ENCODE results near the gene SLC25A21.
"Not testable (repeated sequence)": the region's sequence is repeated elsewhere in the genome, so short reads cannot be mapped to it uniquely, and the experiment has no call there.

Gene SLC25A21

DNA sequence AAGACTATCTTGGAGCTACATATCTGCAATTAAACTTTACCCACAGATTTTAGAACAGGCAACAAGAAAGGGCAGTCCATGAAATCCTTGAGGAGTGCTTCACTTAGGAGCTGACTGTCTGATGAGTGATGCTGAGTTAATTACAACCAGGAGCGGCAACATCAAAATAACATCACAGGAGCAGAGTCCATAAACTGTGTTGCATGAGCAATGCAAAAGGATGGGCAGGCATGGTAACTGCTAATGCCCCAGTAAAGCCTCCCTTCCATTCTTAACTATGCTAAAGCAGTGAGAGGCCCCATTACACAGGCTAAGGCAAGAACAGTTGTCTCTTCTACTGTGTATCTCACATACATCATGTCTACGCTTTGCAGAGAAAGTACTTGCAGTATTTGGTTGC, 354.2 kb downstream of the SLC25A21 start:
- no peak for DNase-seq (ENCODE audit: low spot score in 2 of 2)
- Mint-ChIP-seq H3K27ac (ENCODE audit: low read depth) (no peak overlapping the region), H3K4me1 (no peaks in the 10 kb centered on the region), H3K9me3 (peaks cover 9% of the 10 kb centered on the region), H3K4me3 (no peak overlapping the region), H3K27me3 (no peaks in the 10 kb centered on the region), H3K36me3 (ENCODE audit: insufficient read depth) (peaks cover 3% of the 10 kb centered on the region)
- ATAC-seq (replicated peaks; ENCODE audit: extremely low read depth, poor library complexity, severe bottlenecking): no peak

GRCh38 chr14:36817071-36817930, 355.1 kb downstream of the SLC25A21 start:
- Mint-ChIP-seq H3K27ac (ENCODE audit: low read depth) (no peak overlapping the region), H3K9me3 (peaks cover 9% of the 10 kb centered on the region), H3K27me3 (no peaks in the 10 kb centered on the region), H3K4me3 (no peak overlapping the region), H3K36me3 (ENCODE audit: insufficient read depth) (peaks cover 3% of the 10 kb centered on the region), H3K4me1 (no peaks in the 10 kb centered on the region)
- DNase-seq (ENCODE audit: low spot score in 2 of 2) (no peak), ATAC-seq (replicated peaks; ENCODE audit: extremely low read depth, poor library complexity, severe bottlenecking) (no peak)

GRCh38 chr14:36816481-36816880, 355.9 kb downstream of the SLC25A21 start:
- H3K36me3 Mint-ChIP-seq (ENCODE audit: insufficient read depth): peaks cover 3% of the 10 kb centered on the region
- peaks cover 9% of the 10 kb centered on the region for H3K9me3 Mint-ChIP-seq
- no peaks in the 10 kb centered on the region for H3K27me3 Mint-ChIP-seq
- H3K4me3 Mint-ChIP-seq: no peak overlapping the region
- DNase-seq (ENCODE audit: low spot score in 2 of 2) (no peak), ATAC-seq (replicated peaks; ENCODE audit: extremely low read depth, poor library complexity, severe bottlenecking) (no peak)
- H3K4me1 Mint-ChIP-seq: no peaks in the 10 kb centered on the region
- H3K27ac Mint-ChIP-seq (ENCODE audit: low read depth): no peak overlapping the region

- not testable (repeated sequence) for DNase-seq (ENCODE audit: low spot score in 2 of 2); ATAC-seq (replicated peaks; ENCODE audit: extremely low read depth, poor library complexity, severe bottlenecking); H3K36me3 Mint-ChIP-seq (ENCODE audit: insufficient read depth); H3K4me1 Mint-ChIP-seq; H3K4me3 Mint-ChIP-seq; H3K27ac Mint-ChIP-seq (ENCODE audit: low read depth); H3K27me3 Mint-ChIP-seq
- H3K9me3 Mint-ChIP-seq: peaks cover 15% of the 10 kb centered on the region
Measured at GRCh38 chr14:36814783-36815182, 357.6 kb downstream of the SLC25A21 start.

- no peak for DNase-seq (ENCODE audit: low spot score in 2 of 2)
- no peaks in the 10 kb centered on the region for H3K4me1 Mint-ChIP-seq
- no peaks in the 10 kb centered on the region for H3K36me3 Mint-ChIP-seq (ENCODE audit: insufficient read depth)
- peaks cover 16% of the 10 kb centered on the region for H3K9me3 Mint-ChIP-seq
- no peaks in the 10 kb centered on the region for H3K27me3 Mint-ChIP-seq
- H3K27ac Mint-ChIP-seq (ENCODE audit: low read depth): no peak overlapping the region
- no peak for ATAC-seq (replicated peaks; ENCODE audit: extremely low read depth, poor library complexity, severe bottlenecking)
- H3K4me3 Mint-ChIP-seq: no peak overlapping the region
Measured at GRCh38 chr14:36810209-36810608, 362.2 kb downstream of the SLC25A21 start.

- H3K4me1 Mint-ChIP-seq: no peaks in the 10 kb centered on the region
- H3K36me3 Mint-ChIP-seq (ENCODE audit: insufficient read depth): no peaks in the 10 kb centered on the region
- peaks cover 12% of the 10 kb centered on the region for H3K9me3 Mint-ChIP-seq
- H3K4me3 Mint-ChIP-seq: no peak overlapping the region
- no peaks in the 10 kb centered on the region for H3K27me3 Mint-ChIP-seq
- DNase-seq (ENCODE audit: low spot score in 2 of 2) (no peak), ATAC-seq (replicated peaks; ENCODE audit: extremely low read depth, poor library complexity, severe bottlenecking) (no peak)
- H3K27ac Mint-ChIP-seq (ENCODE audit: low read depth): no peak overlapping the region
Measured at GRCh38 chr14:36807727-36808126, 364.7 kb downstream of the SLC25A21 start.

DNA sequence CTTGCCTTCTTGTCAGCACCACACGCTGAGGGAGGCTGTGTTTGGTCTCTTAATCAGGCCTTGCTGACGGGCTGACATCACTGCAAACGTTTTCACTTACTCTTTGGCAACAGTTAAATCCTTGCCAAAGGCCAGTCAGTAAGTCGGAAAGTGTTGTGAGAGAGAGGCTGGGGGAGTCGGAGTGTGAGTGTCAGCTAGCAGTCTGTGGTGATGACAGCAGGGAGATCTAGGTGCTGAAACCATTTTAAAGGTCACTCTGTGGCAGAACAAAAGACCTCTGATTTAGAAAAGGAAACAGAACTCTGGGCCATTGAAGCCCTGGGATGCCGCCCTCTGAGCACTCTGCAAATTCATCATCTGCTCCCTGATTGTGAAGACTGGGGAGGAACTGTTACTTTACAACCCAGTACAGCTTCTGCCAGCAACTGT, 367.3 kb downstream of the SLC25A21 start:
- Mint-ChIP-seq H3K4me1 (no peaks in the 10 kb centered on the region), H3K36me3 (ENCODE audit: insufficient read depth) (no peaks in the 10 kb centered on the region), H3K27ac (ENCODE audit: low read depth) (no peak overlapping the region), H3K27me3 (no peaks in the 10 kb centered on the region), H3K4me3 (no peak overlapping the region), H3K9me3 (peaks cover 11% of the 10 kb centered on the region)
- DNase-seq (ENCODE audit: low spot score in 2 of 2) (no peak), ATAC-seq (replicated peaks; ENCODE audit: extremely low read depth, poor library complexity, severe bottlenecking) (no peak)

DNA sequence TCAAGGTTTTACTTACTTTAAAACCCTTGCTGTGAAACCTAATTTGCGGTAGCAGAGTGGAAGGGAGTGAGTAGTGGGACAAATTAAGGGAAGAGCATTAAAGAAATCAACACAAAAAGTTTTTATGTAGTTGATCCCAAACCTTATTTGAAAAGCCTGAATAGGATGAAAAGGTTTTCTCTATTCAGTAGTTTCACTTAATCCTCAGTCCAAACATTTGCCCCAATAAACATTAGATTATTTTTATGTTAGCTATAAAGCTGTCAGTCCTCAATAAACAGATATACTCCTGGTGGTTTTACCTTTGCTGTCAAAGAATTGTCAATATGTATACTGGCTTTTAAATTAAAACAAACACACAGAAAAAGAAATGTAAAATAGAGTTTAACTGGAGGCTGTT, 374.8 kb downstream of the SLC25A21 start:
- ATAC-seq (replicated peaks; ENCODE audit: extremely low read depth, poor library complexity, severe bottlenecking): no peak
- Mint-ChIP-seq H3K4me1 (no peaks in the 10 kb centered on the region), H3K9me3 (peaks cover 14% of the 10 kb centered on the region), H3K27me3 (no peaks in the 10 kb centered on the region), H3K4me3 (no peak overlapping the region), H3K27ac (ENCODE audit: low read depth) (no peak overlapping the region), H3K36me3 (ENCODE audit: insufficient read depth) (no peaks in the 10 kb centered on the region)
- DNase-seq (ENCODE audit: low spot score in 2 of 2): no peak

- no peak for DNase-seq (ENCODE audit: low spot score in 2 of 2)
- H3K36me3 Mint-ChIP-seq (ENCODE audit: insufficient read depth): no peaks in the 10 kb centered on the region
- no peak overlapping the region for H3K27ac Mint-ChIP-seq (ENCODE audit: low read depth)
- H3K27me3 Mint-ChIP-seq: no peaks in the 10 kb centered on the region
- no peaks in the 10 kb centered on the region for H3K4me1 Mint-ChIP-seq
- H3K9me3 Mint-ChIP-seq: no peaks in the 10 kb centered on the region
- no peak overlapping the region for H3K4me3 Mint-ChIP-seq
- no peak for ATAC-seq (replicated peaks; ENCODE audit: extremely low read depth, poor library complexity, severe bottlenecking)
Measured at GRCh38 chr14:36791402-36791801, 381.0 kb downstream of the SLC25A21 start.

DNA sequence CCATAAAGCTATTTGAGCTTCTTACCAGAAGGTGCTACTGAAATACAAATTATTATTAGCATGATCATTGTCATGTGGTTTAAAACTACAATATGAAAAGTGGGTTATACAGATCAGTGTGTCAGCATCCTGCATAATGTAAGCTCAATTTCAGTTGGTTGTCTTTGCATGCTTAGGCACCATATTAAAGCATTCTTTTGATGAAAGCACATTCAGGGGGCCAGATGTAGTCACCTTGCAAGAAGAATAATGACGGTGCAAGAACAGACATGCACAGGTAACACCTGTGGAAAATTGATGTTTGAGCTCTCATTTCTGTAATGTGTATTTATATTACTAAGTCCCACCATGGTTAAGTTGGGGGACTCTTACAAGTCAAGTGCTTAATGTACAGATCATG, 386.9 kb downstream of the SLC25A21 start:
- Mint-ChIP-seq H3K27me3 (no peaks in the 10 kb centered on the region), H3K36me3 (ENCODE audit: insufficient read depth) (no peaks in the 10 kb centered on the region), H3K27ac (ENCODE audit: low read depth) (no peak overlapping the region), H3K4me1 (no peaks in the 10 kb centered on the region), H3K9me3 (peaks cover 13% of the 10 kb centered on the region), H3K4me3 (no peak overlapping the region)
- no peak for ATAC-seq (replicated peaks; ENCODE audit: extremely low read depth, poor library complexity, severe bottlenecking)
- DNase-seq (ENCODE audit: low spot score in 2 of 2): no peak

DNA sequence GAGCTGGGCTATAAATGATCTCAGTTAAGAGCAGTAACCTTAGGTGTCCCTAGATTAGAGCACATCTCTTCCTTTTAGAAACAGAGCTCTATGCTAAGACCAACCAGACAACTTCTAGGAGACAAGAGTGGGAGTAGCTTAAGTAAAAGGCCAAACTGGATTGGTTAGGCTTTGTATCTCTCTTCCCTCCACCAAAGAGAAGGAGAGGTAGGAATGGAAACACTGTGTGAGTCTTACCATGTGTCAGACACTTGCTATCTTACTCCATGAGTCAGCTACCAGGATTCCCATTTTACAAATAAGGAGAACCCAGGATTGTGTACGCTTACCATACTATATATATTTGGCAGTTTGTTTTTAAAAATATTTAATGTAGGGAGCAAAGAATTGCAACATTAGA, 387.9 kb downstream of the SLC25A21 start:
- Mint-ChIP-seq H3K4me3 (no peak overlapping the region), H3K27me3 (no peaks in the 10 kb centered on the region), H3K9me3 (peaks cover 21% of the 10 kb centered on the region), H3K27ac (ENCODE audit: low read depth) (no peak overlapping the region), H3K36me3 (ENCODE audit: insufficient read depth) (no peaks in the 10 kb centered on the region), H3K4me1 (no peaks in the 10 kb centered on the region)
- ATAC-seq (replicated peaks; ENCODE audit: extremely low read depth, poor library complexity, severe bottlenecking) (no peak), DNase-seq (ENCODE audit: low spot score in 2 of 2) (no peak)

DNA sequence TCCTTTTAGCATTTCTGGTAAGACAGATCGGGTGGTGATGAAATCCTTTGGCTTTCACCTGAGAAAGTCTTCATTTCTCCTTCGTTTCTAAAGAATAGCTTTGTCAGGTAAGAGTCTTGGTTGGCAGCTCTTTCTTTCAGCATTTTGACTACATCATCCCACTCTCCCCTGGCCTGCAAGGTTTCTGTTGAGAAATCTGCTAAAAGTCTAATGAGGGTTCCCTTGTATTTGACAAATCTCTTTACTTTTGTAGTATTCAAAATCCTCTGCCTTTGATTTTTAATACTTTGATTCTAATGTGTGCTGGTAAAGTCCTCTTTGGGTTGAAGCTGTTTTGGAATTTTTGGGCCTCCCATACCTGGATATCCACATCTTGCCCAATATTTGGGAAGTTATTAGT, 390.5 kb downstream of the SLC25A21 start:
- ATAC-seq (replicated peaks; ENCODE audit: extremely low read depth, poor library complexity, severe bottlenecking) (no peak), DNase-seq (ENCODE audit: low spot score in 2 of 2) (no peak)
- Mint-ChIP-seq H3K4me1 (no peaks in the 10 kb centered on the region), H3K27ac (ENCODE audit: low read depth) (no peak overlapping the region), H3K36me3 (ENCODE audit: insufficient read depth) (no peaks in the 10 kb centered on the region), H3K4me3 (no peak overlapping the region), H3K9me3 (peaks cover 27% of the 10 kb centered on the region), H3K27me3 (no peaks in the 10 kb centered on the region)

- no peak for DNase-seq (ENCODE audit: low spot score in 2 of 2)
- Mint-ChIP-seq H3K4me1 (no peaks in the 10 kb centered on the region), H3K36me3 (ENCODE audit: insufficient read depth) (no peaks in the 10 kb centered on the region), H3K27me3 (no peaks in the 10 kb centered on the region), H3K4me3 (no peak overlapping the region), H3K27ac (ENCODE audit: low read depth) (no peak overlapping the region), H3K9me3 (peaks cover 16% of the 10 kb centered on the region)
- no peak for ATAC-seq (replicated peaks; ENCODE audit: extremely low read depth, poor library complexity, severe bottlenecking)
Measured at GRCh38 chr14:36773558-36773957, 398.8 kb downstream of the SLC25A21 start.

All from central memory CD8-positive, alpha-beta T cell (primary cell).